AG09319 (cell line): ENCODE measurements around the gene THEM4.

Experiments
- DNase-seq: peaks from one replicate; pipeline ENCODE4 v3.0.0-alpha.2; 2010; ENCODE audit warnings: low read depth; ENCODE audit errors: extremely low read depth
- TF ChIP-seq, protein P1 (sequence below): IDR thresholded peaks from 2 replicates; pipeline ENCODE4 v1.5.1; 2011; ENCODE audit warnings: low read depth, mild to moderate bottlenecking, inconsistent platforms, low read length, moderate library complexity

The THEM4 gene

DNA sequence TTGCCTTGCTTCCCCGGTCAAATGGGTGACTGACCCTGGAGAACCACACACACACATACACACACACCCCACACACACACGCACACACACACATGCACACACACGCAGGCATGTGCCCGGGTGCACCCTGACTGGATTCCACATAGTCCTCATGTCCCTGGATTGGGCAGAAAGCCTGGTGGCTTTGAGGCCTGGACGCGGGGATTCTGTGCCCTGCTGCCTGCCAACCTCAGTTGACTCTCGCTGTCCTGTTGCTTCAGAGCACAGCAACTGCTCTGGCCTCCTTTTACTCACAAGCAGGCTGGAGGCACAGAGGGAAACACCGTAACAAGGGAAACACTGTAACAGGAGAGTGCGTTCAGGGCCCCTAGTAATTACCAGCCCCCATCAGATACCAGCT, 84.1 kb downstream of the THEM4 start:
- TF ChIP-seq, protein P1, sequence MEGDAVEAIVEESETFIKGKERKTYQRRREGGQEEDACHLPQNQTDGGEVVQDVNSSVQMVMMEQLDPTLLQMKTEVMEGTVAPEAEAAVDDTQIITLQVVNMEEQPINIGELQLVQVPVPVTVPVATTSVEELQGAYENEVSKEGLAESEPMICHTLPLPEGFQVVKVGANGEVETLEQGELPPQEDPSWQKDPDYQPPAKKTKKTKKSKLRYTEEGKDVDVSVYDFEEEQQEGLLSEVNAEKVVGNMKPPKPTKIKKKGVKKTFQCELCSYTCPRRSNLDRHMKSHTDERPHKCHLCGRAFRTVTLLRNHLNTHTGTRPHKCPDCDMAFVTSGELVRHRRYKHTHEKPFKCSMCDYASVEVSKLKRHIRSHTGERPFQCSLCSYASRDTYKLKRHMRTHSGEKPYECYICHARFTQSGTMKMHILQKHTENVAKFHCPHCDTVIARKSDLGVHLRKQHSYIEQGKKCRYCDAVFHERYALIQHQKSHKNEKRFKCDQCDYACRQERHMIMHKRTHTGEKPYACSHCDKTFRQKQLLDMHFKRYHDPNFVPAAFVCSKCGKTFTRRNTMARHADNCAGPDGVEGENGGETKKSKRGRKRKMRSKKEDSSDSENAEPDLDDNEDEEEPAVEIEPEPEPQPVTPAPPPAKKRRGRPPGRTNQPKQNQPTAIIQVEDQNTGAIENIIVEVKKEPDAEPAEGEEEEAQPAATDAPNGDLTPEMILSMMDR = no peak
- DNase-seq = no peak
